Mesenteric fat pad (tissue), 1 donor: Measurements from ENCODE around the gene EFNA3. TPM values are rescaled to one million over a fixed set of nuclear protein-coding genes. Genes with fewer than 3 reads are reported as not detected.
A peak's percentile ranks its signal among the peaks of the same experiment; 100 is the strongest.

Source experiments
- DNase-seq: peaks from one replicate; pipeline ENCODE4 v3.0.0-alpha.2; 2020; ENCODE audit warnings: low spot score
- total RNA-seq: library from RNA; stranded (reverse); fragmentation: NEBNext Ultra II Directional; extraction: Animal tissue kit (Norgen Biotek cat#: 25700); gene quantifications from one replicate; pipeline ENCODE4 v1.2.1, GENCODE V29; 2021
- donor health status: DM: yes; HTN: yes; CAD: no.

The EFNA3 gene
- total RNA-seq, 1 donor from 2014 or later = 0.58 TPM

DNA sequence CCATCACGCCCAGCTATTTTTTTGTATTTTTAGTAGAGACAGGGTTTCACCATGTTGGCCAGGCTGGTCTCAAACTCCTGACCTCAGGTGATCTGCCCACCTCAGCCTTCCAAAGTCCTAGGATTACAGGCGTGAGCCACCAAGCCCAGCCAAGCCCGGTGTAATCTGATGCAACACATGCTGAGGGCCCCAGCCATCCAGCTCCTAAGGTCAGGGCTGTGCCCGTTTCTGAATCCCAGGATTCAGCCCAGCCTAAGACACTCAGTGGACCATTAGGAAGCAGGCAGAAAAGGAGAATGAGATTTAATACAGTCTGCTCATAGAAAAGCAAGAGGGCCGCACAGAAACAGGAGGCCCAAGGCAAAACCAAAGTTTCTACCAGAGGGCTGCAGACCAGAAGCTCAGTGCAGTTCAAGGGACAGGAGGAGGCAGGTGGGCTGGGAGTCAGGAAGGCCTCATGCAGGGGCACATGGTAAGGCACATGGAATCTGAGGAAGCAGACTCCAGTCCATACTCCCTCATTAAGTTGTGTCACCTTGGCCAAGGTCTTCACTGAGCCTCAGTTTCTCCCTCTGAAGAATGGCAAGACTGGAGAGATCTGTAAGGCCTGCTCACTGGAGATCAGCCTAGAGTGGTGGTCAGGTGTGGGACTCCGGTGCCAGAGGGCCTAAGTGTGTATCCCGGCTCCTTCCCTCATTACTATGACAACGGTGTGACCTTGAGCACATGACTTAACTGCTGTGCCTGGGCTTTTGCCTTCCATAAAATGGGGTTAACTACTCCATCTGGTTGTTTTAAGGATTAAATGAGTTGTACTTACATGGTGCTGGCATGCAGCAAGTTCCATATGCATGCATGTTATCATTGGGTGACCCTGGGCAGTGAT, 29.9 kb upstream of the EFNA3 start:
- DNase-seq = no peak

DNA sequence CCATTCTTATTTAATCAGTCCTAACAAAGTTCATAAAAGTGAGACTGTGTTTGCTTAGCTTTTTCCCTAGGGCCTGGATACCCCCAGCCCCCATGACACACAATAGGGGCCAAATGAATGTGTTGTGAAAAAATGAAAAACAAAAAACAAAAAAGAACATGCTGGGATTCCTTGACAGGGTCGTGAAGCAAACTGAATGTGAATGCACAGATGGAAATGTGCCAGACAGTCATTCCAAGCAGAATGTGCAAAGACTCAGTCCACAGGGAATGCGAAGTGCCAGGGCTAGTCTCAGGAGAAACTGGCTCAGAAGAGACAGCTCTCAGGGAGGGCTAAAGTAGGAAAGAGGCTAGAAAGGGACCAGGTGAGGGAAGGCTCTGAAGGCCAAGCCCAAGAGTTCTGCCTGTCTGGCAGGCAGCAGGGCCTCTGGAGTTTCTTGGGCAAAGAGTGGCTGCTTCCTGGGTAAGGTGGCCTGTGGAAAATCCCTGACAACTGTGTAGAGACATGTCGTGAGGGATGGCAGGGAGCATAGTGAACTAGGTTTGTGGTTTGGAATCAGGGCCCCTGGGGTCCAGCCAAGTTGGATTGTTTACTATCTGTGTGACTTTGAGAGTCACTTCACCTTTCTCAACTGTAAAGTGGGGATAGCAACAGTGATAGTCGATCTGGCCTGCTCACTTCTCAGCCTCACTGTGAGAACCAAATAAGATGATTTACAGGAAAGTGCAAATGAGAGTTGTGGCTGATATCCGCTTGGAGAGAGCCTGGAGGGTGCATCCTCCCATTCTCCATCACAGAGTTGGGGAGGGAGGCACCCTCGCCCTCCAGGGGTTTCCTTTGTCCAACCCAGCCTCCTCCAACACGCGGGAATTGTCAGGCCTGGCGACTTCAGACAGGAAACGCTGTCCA, 28.7 kb upstream of the EFNA3 start:
- DNase-seq = no peak

DNA sequence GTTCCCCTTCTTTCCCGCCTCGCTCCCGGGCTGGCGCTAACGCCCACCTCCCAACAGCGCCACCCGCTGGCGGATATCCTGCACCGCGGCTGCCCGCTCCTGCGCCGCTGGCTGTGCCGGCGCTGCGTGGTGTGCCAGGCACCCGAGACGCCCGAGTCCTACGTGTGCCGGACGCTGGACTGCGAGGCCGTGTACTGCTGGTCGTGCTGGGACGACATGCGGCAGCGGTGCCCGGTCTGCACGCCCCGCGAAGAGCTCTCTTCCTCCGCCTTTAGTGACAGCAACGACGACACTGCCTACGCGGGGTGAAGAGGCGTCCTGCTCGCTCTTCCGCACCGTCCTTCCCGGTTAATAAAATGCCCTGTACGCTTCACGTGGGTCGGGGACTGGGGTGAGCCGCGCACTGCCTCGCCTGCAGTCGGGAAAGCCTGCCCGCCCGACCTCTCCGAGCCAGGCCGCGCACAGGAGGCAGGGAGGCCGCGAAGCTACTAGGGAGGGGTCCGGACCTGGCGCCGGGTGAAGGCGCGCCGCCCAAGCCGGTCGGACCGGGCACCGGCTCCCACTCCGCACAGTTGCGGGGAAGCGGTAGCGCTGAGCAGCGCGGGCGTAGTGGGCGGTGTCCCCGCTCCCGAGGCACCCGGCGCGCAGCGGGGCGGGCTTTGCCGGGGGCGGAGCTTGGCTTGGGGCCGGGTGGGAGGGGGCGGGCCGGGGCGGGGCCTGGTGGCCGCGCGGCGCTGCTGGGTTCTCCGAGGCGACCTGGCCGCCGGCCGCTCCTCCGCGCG, 27.9 kb upstream of the EFNA3 start, which contains the start of gene ADAM15:
TSS of gene ADAM15 (plus strand) at position 757 of the 782 bp plus-strand sequence. CDS start 71 bp downstream, outside the sequence.
- DNase-seq = peak; percentile 97

DNA sequence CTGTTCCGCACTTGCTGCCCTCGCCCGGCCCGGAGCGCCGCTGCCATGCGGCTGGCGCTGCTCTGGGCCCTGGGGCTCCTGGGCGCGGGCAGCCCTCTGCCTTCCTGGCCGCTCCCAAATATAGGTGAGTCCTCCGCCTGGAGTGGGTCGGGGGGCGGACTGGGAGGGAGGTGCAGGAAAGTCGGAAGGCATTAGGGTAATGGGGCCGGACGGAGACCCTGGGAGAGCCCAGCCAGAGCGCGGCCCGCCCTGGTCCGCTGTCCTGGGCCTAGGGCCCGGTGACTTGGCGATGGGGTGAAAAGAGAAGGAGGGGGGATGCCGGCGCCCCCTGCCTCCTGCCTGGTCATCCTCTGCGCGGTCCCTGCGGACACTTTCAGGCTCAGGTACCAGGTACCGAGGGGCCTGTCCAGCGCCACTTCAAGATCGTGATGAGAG, 27.3 kb upstream of the EFNA3 start:
- DNase-seq = no peak

DNA sequence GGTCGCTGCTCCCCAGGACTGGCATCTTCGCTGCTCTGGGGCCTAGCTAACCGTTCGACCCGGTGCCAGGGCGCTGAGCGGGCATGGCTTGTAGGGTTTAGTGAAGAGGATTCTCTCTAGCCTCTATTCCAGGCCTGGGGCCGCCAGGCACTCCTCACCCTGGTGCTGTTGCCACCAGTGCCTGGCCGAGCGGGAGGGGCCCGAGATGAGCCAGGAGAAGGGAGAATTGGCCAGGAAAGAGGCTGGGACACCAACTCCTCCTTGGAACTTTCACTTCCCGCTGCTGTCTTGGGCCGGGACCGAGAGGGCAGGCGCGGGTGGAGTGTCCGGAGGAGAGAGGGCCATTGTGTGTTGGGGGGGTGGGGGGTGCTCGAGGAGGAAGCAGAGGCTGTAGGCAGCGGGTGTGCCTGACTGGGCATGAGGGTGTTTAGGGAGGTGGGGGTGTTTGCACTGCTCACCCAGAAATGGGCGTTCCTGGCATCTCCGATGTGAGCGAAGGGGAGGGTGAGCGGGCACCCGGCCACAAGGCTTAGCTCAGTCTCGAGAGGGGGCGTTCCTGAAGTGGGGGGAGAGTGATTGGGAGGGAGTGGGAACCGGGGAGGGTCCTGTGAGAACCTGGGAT, 26.7 kb upstream of the EFNA3 start:
- no peak for DNase-seq

DNA sequence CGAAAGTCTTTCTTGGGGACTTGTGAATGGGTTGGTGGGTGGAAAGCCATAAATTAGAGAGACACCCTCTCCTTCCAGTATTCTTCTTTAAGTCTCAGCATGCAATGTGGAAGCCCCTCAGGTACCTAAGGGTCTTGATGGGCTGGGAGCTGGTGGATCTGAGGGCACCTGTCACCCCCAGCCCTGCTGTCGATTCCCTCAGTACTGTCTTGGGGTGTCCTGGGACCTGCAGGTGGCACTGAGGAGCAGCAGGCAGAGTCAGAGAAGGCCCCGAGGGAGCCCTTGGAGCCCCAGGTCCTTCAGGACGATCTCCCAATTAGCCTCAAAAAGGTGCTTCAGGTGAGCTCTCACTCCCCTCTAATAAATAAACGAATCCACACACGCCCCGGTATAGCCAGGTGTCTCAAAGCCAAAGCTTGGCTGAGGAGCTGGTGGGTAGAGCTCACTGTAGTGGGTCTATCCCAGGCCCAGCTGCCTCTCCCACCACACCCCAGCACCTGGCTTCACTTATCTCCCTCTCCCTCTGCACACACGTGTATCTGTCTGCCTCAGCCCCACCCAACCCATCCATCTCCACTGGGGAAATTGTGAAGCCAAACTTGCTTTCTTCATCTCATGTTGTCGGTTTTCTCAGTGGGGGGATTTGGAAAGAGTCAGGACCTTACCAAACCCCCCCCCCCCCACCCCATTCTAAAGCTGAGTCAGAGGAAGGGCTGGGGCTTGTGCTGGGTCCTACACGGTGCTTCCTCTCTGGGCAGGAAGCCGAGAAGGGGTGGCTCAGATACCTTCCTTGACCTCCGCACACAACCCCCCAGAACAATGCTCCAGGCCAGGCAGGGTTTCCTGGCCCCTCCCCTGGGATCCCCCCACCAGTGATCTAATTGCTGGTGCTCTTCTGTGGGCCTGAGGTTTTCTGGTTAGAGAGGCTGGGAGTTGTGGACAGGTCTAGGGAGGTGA, 25.9 kb upstream of the EFNA3 start:
- no peak for DNase-seq

DNA sequence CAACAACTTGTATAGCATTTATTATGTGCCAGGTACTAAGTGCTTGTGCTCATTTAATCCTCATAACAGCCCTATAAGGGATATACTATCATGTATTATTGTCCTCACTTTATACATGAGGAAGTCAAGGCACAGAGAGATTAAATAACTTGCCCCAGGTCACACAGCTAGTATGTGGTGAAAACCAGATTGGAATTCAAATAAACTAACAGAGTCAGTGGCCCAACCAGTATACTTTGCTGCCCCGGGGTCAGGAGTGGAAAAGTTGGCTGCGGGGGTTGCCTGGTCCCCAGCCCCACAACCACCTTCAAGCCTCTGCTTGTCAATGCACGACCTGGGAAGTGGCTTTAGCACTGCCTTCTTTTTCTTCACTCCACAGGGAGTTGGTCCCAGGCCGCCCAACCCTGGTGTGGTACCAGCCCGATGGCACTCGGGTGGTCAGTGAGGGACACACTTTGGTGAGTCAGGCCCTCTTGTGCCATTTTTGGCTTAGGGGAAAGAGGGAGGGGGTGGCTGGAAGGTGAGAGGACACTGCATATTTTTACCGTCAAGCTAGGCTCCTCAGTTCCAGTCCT, 25.0 kb upstream of the EFNA3 start:
- DNase-seq = no peak

DNA sequence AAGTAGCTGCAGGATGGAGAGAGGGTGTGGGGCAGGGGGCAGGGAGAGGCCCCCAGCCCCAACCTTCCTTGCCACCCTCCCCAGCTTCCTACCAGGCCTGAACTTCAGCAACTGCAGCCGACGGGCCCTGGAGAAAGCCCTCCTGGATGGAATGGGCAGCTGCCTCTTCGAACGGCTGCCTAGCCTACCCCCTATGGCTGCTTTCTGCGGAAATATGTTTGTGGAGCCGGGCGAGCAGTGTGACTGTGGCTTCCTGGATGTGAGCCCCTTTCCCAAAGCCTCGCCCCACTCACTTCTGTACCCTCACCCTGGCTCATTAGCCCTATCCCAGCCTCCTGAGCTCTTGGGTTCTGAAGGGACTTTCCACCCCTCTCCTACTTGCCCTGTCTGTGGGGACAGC, 21.5 kb upstream of the EFNA3 start:
- DNase-seq = no peak

DNA sequence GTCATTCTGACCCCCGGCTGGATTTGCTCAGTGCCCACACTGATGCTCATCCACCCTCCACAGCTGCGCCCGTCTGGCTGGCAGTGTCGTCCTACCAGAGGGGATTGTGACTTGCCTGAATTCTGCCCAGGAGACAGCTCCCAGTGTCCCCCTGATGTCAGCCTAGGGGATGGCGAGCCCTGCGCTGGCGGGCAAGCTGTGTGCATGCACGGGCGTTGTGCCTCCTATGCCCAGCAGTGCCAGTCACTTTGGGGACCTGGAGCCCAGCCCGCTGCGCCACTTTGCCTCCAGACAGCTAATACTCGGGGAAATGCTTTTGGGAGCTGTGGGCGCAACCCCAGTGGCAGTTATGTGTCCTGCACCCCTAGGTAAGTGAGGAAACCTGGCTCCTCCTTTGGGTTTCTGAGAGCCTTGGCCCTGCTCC, 20.8 kb upstream of the EFNA3 start:
- DNase-seq = no peak

DNA sequence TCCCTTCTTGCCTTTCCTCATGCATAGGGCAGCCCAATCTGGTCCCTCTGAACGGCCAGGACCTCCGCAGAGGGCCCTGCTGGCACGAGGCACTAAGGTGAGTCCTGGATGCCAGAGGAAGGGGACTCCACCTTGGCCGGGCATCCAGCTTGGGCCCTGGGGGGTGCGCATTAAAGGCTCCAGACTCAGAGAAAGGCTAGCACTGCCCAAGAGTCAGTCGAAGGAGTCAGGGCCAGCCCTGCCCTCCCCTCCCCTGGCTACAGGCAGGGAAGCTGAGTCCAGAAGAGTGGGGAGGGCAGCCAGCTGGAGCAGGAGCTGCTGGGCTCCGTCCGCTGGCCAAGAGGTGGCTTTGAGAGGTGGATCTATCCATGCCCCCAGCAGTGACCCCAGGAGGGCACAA, 17.9 kb upstream of the EFNA3 start:
- DNase-seq = no peak

DNA sequence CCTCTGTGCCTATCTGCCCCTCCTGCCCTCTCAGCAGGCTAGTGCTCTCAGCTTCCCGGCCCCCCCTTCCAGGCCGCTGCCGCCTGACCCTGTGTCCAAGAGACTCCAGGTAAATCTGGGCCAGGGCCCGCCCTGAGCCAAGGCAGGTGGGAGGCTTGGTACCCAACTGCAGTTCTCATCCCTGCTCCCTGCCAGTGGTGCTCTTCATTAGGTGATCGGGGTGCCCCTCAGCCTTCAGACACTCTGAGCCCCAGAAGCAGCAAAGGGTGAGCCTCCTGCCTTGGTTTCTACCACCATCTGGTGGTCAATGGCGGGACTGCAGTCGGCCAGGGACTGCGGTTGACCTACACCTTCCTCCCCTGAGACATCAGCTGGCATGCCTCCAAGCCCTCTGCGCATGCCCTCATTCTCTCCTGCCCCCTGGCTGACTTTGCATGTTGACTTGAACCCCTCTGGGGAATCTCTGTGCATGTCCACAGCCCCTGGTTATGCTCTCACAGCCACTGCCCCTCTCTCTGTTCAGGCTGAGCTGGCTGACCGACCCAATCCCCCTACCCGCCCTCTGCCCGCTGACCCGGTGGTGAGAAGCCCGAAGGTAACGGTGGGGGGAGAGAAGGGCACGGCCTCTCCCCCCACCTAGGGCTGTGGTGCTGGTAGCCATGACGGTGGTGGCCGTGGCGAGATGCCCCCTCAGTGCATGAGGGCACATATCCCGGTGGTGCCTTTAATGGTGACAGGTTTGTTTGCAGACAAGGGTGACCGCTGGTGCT, 17.1 kb upstream of the EFNA3 start:
- no peak for DNase-seq

DNA sequence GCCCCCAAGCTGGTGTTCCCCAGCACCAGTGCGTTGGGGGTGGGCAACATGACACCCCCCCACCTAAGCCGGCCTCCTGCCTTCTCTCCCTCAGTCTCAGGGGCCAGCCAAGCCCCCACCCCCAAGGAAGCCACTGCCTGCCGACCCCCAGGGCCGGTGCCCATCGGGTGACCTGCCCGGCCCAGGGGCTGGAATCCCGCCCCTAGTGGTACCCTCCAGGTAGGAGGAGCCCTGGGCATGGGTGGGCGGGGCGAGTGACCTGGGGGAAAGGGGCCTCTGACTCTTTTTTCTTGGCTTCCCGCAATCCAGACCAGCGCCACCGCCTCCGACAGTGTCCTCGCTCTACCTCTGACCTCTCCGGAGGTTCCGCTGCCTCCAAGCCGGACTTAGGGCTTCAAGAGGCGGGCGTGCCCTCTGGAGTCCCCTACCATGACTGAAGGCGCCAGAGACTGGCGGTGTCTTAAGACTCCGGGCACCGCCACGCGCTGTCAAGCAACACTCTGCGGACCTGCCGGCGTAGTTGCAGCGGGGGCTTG, 16.4 kb upstream of the EFNA3 start:
- DNase-seq = no peak

DNA sequence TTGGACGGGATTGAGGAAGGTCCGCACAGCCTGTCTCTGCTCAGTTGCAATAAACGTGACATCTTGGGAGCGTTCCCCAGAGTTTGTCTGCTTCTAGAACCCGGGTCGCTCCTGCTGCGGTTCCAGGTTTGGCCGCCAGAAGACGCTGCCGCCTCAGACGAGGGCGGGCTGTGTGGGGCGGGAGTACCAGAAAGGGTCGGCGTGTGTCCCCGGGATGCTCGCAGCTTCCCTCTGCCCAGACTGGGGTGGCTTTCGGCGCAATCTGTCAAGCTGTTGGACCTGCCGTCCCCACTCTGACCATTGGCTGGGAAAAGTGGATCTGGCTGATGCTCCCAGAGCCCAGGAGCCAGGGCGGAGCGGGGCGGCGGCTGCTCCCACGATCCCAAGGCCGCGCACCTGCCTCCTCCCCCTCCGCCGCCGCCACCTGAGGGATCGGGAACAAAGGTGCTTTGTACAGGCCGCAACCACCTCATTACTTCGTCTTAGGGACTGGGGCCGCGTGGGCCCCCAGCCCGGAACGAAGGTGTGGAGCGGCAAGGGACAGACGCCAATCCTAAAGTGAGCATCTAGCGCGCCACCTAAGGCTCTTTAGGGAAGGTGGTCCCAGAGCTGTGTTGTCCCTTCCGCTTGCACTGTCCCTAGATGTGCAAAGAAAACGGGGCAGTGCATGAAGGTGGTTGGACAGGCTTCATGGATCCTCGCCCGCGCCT, 15.8 kb upstream of the EFNA3 start:
- DNase-seq = no peak

DNA sequence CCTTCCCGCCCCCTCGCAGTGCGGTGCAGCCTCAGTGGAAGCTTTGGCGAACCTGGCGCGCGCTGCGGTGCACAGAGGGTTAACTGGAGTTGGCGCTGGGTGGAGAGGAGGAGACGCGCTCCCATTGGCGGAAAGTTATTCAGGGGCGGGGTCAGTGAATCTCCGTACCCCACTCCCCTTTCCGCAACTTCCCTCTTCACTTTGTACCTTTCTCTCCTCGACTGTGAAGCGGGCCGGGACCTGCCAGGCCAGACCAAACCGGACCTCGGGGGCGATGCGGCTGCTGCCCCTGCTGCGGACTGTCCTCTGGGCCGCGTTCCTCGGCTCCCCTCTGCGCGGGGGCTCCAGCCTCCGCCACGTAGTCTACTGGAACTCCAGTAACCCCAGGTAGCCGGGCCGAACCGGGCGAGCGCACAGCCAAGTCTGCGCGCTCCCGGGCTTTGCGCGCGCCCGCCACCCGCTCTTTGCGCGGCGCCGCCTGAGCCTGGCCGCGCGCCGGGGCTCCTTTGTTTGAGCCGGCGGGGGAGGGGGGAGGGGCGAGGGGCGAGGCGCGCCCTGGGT, 15.0 kb upstream of the EFNA3 start, which contains the start of gene EFNA4:
TSS of gene EFNA4 (plus strand) at position 191 of the 561 bp plus-strand sequence. CDS start at position 275, 84 bp downstream.
- no peak for DNase-seq

DNA sequence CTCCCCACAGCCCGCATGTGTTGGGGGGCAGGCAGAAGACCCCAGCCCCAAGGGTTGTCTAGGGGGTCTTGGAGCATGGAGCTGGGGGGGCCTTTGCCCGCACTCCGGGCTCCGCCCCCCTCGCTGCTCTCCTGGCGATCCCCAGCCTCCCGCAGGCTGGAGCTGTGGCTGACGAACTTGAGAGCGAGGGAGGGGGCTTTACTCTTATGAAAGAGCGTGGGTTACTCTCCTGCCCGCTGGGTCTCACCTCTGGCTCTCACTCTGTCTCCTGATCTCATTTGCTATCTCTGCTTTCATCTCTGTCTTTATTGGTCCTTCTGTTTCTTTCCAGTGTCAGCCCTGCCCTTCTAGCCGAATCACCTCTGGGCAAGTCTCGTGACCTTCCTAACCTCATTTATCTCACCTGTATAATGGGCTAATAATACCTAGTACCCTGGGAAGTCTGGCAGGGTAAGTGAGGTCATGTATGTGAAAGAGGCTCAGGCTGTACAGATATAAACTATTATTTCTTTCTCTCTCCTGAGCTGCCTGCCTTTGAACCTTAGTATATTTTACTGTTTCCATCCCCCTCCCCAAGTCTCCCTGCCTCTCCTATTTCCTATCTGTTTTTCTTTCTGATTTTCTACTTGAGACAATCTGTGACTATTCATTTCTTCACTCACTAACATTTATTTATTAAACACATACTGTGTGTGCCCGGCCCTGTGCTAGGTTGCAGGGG, 14.4 kb upstream of the EFNA3 start:
- no peak for DNase-seq

DNA sequence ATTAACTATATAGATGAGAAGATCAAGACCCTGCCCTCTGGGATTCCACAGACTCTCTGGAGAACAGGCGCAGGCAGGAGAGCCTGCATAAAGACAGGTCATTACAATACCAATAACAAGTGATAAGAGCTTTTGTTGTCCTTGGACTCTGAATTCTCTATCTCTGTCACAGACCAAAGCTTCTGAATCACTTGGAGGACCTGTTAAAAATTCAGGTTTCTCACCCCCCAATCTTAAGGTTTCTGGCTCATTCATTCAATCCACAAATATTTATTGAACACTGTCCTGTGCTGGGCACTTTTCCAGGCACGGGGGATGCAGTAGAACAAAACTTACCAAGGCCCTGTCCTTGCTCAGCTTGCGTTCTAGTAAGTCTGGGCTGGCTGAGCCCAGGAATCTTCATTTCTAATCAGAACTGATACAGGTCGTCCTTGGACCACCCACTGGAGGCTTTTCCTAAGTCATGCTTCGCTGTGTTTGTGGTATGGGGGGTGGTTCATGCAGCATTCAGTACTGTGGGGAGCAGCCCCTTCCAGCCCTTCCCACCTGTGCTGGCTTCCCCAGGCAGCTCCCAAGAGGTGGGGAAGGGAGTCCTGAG, 13.7 kb upstream of the EFNA3 start:
- DNase-seq = no peak
